ENCODE measurements around the gene BTBD2.
A peak's percentile ranks its signal among the peaks of the same experiment; 100 is the strongest.

Gene BTBD2

GRCh38 chr19:2050991-2051772 is 35.7 kb upstream of the BTBD2 start, which contains the start of gene MKNK2:
Gene MKNK2 (minus strand): TSS chr19:2051244. CDS start chr19:2050851, 393 bp downstream.
- peak; percentile 89 for DNase-seq (ENCODE audit: low read depth in 2 of 2, low spot score in 1 of 2)

GRCh38 chr19:2050349-2050990 is 35.0 kb upstream of the BTBD2 start:
- no peak for DNase-seq (ENCODE audit: low read depth in 2 of 2, low spot score in 1 of 2)

GRCh38 chr19:2049741-2050348 is 34.3 kb upstream of the BTBD2 start:
- no peak for DNase-seq (ENCODE audit: low read depth in 2 of 2, low spot score in 1 of 2)

- no peak for DNase-seq (ENCODE audit: low read depth in 2 of 2, low spot score in 1 of 2)
Measured at GRCh38 chr19:2048959-2049740, 33.6 kb upstream of the BTBD2 start.

- no peak for DNase-seq (ENCODE audit: low read depth in 2 of 2, low spot score in 1 of 2)
Measured at GRCh38 chr19:2048104-2048958, 32.8 kb upstream of the BTBD2 start.

- DNase-seq (ENCODE audit: low read depth in 2 of 2, low spot score in 1 of 2), result no peak
Measured at GRCh38 chr19:2047449-2048103, 32.1 kb upstream of the BTBD2 start.

- no peak for DNase-seq (ENCODE audit: low read depth in 2 of 2, low spot score in 1 of 2)
Measured at GRCh38 chr19:2047076-2047448, 31.5 kb upstream of the BTBD2 start.

GRCh38 chr19:2046046-2046907 is 30.8 kb upstream of the BTBD2 start:
- no peak for DNase-seq (ENCODE audit: low read depth in 2 of 2, low spot score in 1 of 2)

- no peak for DNase-seq (ENCODE audit: low read depth in 2 of 2, low spot score in 1 of 2)
Measured at GRCh38 chr19:2045501-2046045, 30.1 kb upstream of the BTBD2 start.

GRCh38 chr19:2044709-2045500 is 29.4 kb upstream of the BTBD2 start:
- DNase-seq (ENCODE audit: low read depth in 2 of 2, low spot score in 1 of 2), result no peak

- DNase-seq (ENCODE audit: low read depth in 2 of 2, low spot score in 1 of 2), result no peak
Measured at GRCh38 chr19:2043961-2044708, 28.6 kb upstream of the BTBD2 start.

GRCh38 chr19:2043251-2043641 is 27.7 kb upstream of the BTBD2 start:
- DNase-seq (ENCODE audit: low read depth in 2 of 2, low spot score in 1 of 2), result no peak

- DNase-seq (ENCODE audit: low read depth in 2 of 2, low spot score in 1 of 2), result no peak
Measured at GRCh38 chr19:2042485-2043250, 27.2 kb upstream of the BTBD2 start.

GRCh38 chr19:2041683-2042484 is 26.4 kb upstream of the BTBD2 start:
- peak; percentile 98 to 99 for DNase-seq (ENCODE audit: low read depth in 2 of 2, low spot score in 1 of 2)

- DNase-seq (ENCODE audit: low read depth in 2 of 2, low spot score in 1 of 2), result no peak
Measured at GRCh38 chr19:2041433-2041682, 25.8 kb upstream of the BTBD2 start.
